Karpas-422 (cell line): ENCODE results near the gene ELFN1. TPM values are rescaled to one million over a fixed set of nuclear protein-coding genes. Genes with fewer than 3 reads are reported as not detected.

Experiments used
- DNase-seq: peaks from one replicate; pipeline ENCODE4 v3.0.0-alpha.2; 2015
- H2AFZ ChIP-seq: fragments of 200-600 bp; sonication (generic); 2 replicates; pipeline ENCODE4 v1.6.1; 2014; ENCODE audit warnings: antibody characterized with exemption, low read length, mixed read lengths
- H3K27ac ChIP-seq: fragments of 200-600 bp; sonication (generic); 2 replicates; pipeline ENCODE4 v1.5.1; 2014; ENCODE audit warnings: mild to moderate bottlenecking, low read length, moderate library complexity
- H3K27me3 ChIP-seq: fragments of 200-600 bp; sonication (generic); 2 replicates; pipeline ENCODE4 v1.6.1; 2014; ENCODE audit warnings: low read length, mixed read lengths
- H3K36me3 ChIP-seq: fragments of 200-600 bp; sonication (generic); 2 replicates; pipeline ENCODE4 v1.6.1; 2014; ENCODE audit warnings: low read length, mixed read lengths; ENCODE audit not compliant: insufficient read depth
- H3K4me1 ChIP-seq: fragments of 200-600 bp; sonication (generic); 2 replicates; pipeline ENCODE4 v1.6.1; 2014; ENCODE audit warnings: mild to moderate bottlenecking, low read length, mixed read lengths
- H3K4me2 ChIP-seq: fragments of 200-600 bp; sonication (generic); 2 replicates; pipeline ENCODE4 v1.6.1; 2014; ENCODE audit warnings: low read length, low read depth, mild to moderate bottlenecking; ENCODE audit not compliant: poor library complexity, severe bottlenecking
- H3K4me3 ChIP-seq: fragments of 200-600 bp; sonication (generic); 2 replicates; pipeline ENCODE4 v1.5.1; 2014; ENCODE audit warnings: mild to moderate bottlenecking, antibody characterized with exemption, low read length, mixed read lengths
- H3K79me2 ChIP-seq: fragments of 200-600 bp; sonication (generic); 2 replicates; pipeline ENCODE4 v1.6.1; 2014; ENCODE audit warnings: mild to moderate bottlenecking, low read length, mixed read lengths
- H3K9ac ChIP-seq: fragments of 200-600 bp; sonication (generic); 2 replicates; pipeline ENCODE4 v1.6.0; 2014; ENCODE audit warnings: low read length
- H3K9me2 ChIP-seq: fragments of 200-600 bp; sonication (generic), shearing (Covaris generic); replicated peaks from 2 replicates; pipeline ENCODE4 v1.6.0; 2014; ENCODE audit warnings: mild to moderate bottlenecking, low read length, moderate library complexity; ENCODE audit not compliant: insufficient read depth
- H3K9me3 ChIP-seq: fragments of 300-700, 200-600 bp; sonication (generic); 2 replicates; pipeline ENCODE4 v1.6.1; 2014; ENCODE audit warnings: low read length, mixed read lengths
- H4K20me1 ChIP-seq: fragments of 200-600 bp; sonication (generic); 2 replicates; pipeline ENCODE4 v1.6.1; 2014; ENCODE audit warnings: mild to moderate bottlenecking, antibody characterized with exemption, low read length, low read depth; ENCODE audit not compliant: insufficient read depth
- total RNA-seq: library from RNA; depleted of rRNA; stranded (reverse); fragments of >200 nt; shearing (Covaris generic); gene quantifications from 2 replicates; pipeline ENCODE4 v1.2.3, GENCODE V29; 2014; ENCODE audit warnings: low replicate concordance

ELFN1 gene
- total RNA-seq, 1 experiment from 2014 or later = not detected

DNA sequence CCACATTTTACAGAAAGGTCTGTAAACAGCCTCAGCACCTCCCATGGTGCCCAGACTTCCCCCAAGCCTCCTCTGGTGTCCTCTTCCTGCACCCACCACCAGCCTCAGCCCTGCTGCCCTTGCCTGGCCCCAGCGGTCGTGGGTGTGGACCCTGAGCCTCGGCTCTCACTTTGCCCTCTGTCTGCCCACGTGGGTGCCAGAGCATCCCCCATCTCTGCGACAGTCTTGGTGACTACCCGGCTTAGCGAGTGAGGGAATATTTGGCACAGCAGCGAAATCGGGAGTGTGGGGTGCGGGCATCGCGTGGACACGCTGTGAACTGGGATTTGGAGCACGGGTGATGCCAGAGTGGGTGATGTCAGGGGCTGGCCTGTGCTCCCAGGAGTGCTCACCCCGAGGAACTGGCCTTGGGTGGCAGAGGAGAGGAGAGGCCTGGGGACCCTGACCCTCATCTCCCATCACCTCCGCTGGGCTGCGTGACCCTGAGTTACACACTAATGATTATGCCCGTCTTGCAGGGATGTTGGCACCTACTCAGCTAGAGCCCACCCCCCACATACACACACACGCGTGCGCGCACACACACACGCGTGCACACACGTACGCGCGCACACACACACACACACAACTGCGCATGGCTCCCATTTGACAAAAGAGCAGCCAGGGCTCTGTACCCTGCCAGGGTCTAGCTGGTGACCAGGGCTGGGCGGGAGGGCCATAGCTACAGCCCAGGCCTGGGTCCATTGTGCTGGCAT, 8.7 kb downstream of the ELFN1 start:
- no peak for DNase-seq
- H3K4me1 ChIP-seq = peaks cover 15% of the 10 kb centered on the region
- no peak overlapping the region for H3K27ac ChIP-seq
- 0 out of 2 replicates have a peak, but pooled peaks cover 8% of the 10 kb centered on the region for H4K20me1 ChIP-seq
- H3K36me3 ChIP-seq = peaks cover 4% of the 10 kb centered on the region
- H2AFZ ChIP-seq = no peak overlapping the region
- H3K9me2 ChIP-seq = no peaks in the 10 kb centered on the region
- H3K4me2 ChIP-seq = no peak overlapping the region
- no peaks in the 10 kb centered on the region for H3K79me2 ChIP-seq
- H3K9ac ChIP-seq = no peak overlapping the region
- no peak overlapping the region for H3K4me3 ChIP-seq
- H3K27me3 ChIP-seq = peaks cover 6% of the 10 kb centered on the region; the same call in 1 of the 2 replicates
- peaks cover 14% of the 10 kb centered on the region for H3K9me3 ChIP-seq

DNA sequence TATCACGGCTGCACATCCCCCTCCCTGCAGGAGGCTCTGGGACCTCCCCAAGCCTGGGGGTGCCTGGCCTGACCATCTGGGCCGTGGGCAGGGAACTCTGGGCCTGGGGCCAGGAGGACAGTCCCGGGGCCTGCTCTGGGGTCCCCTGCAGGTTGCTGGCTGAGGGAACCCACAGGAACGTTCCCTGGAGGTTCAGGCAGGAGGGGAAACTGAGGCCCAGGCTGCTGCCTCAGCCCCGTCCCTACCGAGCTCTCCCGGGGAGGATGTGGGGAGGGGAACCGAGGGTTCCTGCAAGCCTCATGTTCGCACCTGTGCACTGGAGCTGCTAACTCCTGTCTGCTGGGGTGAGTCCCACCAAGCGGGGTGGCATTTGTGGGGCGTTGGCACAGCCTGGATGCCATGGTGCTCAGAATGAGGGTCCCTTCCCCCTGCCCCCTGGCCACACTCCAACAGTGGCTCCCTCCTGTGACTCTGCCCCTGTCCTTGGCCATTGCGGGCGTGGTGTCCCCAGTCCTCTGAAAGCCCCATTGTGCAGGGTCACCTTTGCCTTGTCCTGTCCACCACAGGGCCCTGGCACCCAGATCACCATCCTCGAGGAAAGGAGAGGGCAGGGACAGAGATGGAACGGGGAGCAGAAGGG, 9.4 kb downstream of the ELFN1 start:
- Histone ChIP-seq H3K4me1 (peaks cover 15% of the 10 kb centered on the region), H3K27ac (no peak overlapping the region), H3K9me3 (peaks cover 18% of the 10 kb centered on the region), H3K27me3 (peaks cover 6% of the 10 kb centered on the region; the same call in 1 of the 2 replicates), H3K4me3 (no peak overlapping the region), H3K36me3 (peaks cover 4% of the 10 kb centered on the region), H2AFZ (no peak overlapping the region), H3K9ac (no peak overlapping the region), H3K9me2 (no peaks in the 10 kb centered on the region), H3K4me2 (no peak overlapping the region), H3K79me2 (no peaks in the 10 kb centered on the region), H4K20me1 (0 out of 2 replicates have a peak, but pooled peaks cover 8% of the 10 kb centered on the region)
- no peak for DNase-seq

DNA sequence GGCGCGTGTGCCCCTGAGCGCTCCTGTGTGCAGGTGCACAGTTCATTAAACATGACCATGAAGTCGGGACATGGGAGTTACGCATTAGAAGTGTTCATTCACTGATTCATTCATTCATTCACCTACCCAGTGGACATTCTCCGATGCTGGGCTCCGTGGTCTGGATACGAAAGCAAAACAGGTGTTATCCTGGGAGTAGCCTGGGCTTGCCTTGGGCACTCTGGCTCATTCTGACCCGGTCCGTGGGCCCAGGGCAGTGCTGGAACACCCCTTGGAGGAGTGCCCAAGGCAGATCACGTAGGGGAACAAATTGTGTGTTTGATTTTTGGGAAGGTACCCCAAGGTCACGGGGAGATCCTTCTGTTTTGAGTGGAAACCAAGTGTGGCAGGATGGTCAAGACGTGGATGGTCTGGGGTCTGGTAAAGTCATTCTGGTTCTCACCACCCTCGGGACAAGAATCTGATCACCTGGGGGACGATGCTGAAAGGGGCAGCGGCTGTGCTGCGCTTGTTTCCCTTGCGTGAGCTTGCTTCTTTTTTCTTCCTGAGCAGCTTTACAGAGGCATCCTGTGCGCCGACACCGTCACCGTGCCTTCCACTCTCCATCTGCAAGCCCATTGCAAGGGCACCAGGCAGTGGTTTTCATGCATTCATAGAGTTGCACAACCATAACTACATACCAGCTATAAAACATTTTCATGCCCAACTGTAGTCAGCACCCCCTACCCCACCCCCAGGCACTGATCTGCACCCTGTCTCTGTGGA, 10.1 kb downstream of the ELFN1 start:
- peaks cover 4% of the 10 kb centered on the region for H3K36me3 ChIP-seq
- H3K27ac ChIP-seq = no peak overlapping the region
- peaks cover 6% of the 10 kb centered on the region; the same call in 1 of the 2 replicates for H3K27me3 ChIP-seq
- H4K20me1 ChIP-seq = 0 out of 2 replicates have a peak, but pooled peaks cover 8% of the 10 kb centered on the region
- H3K9ac ChIP-seq = no peak overlapping the region
- H3K4me1 ChIP-seq = peaks cover 15% of the 10 kb centered on the region
- no peaks in the 10 kb centered on the region for H3K9me2 ChIP-seq
- H3K79me2 ChIP-seq = no peaks in the 10 kb centered on the region
- peaks cover 19% of the 10 kb centered on the region for H3K9me3 ChIP-seq
- no peak overlapping the region for H2AFZ ChIP-seq
- no peak overlapping the region for H3K4me3 ChIP-seq
- H3K4me2 ChIP-seq = no peak overlapping the region
- no peak for DNase-seq

DNA sequence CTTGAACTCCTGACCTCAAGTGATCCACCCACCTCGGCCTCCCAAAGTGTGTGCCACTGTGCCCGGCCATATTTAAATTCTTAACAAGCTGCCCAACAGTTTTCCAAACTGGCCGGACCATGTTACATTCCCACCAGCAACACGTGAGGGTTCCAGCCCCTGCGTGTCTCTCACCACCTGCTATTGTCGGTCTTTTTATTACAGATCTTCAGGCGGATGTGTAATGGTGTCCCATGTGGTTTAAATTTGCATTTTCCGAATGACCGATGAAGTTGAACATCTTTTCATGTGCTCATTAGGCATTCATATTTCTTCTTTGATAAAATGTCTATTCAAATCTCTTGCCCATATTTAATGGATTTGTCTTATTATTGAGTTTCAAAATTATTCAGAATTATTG, 11.5 kb downstream of the ELFN1 start:
- DNase-seq = peak; percentile 84
- no peaks in the 10 kb centered on the region for H3K9me2 ChIP-seq
- no peak overlapping the region for H3K9ac ChIP-seq

DNA sequence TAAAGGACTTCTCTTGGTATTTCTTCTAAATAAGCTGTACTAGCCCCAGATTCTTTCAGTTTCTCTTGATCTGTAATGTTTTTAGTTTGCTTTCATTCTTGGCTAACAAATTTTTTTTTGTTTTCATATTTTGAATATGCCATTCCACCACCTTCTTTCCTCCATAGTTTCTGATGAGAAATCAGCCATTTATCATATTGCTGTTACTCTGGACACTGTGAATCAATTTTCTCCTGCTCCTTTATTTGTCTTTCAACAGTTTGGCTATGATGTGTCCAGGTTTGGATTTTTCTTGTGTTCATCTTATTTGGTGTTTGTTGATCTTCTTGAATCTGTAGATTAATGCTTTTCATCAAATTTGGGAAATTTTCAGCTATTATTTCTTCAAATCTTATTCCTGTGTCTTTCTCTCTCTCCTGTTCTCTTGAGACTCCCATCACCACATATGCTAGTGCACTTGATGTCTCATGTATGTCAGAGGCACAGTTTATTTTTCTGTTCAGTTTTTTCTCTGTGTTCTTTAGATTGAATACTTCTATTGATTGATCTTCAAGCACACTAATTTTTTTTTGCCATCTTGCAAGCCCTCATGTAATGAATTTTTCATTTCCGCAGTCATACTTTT, 15.0 kb downstream of the ELFN1 start:
- Histone ChIP-seq H3K36me3 (peaks cover 4% of the 10 kb centered on the region), H3K4me1 (peaks cover 13% of the 10 kb centered on the region), H2AFZ (no peak overlapping the region), H4K20me1 (no peaks in the 10 kb centered on the region), H3K9me2 (no peaks in the 10 kb centered on the region), H3K27ac (no peak overlapping the region), H3K79me2 (no peaks in the 10 kb centered on the region), H3K4me2 (no peak overlapping the region), H3K4me3 (no peak overlapping the region), H3K27me3 (peaks cover 6% of the 10 kb centered on the region; the same call in 1 of the 2 replicates), H3K9ac (no peak overlapping the region), H3K9me3 (peaks cover 21% of the 10 kb centered on the region)
- DNase-seq = no peak

More for the DNA sequence above, 11.5 kb downstream of the ELFN1 start:
- Histone ChIP-seq H2AFZ (no peak overlapping the region), H3K9me3 (peaks cover 21% of the 10 kb centered on the region), H3K27ac (0 out of 2 replicates have a peak overlapping the region, but pooled peaks have one; percentile 42), H3K27me3 (peaks cover 6% of the 10 kb centered on the region; the same call in 1 of the 2 replicates), H3K4me3 (no peak overlapping the region), H3K4me2 (peak overlapping the region; percentile 38), H3K79me2 (no peaks in the 10 kb centered on the region), H4K20me1 (0 out of 2 replicates have a peak, but pooled peaks cover 8% of the 10 kb centered on the region), H3K36me3 (peaks cover 4% of the 10 kb centered on the region), H3K4me1 (peaks cover 15% of the 10 kb centered on the region)

DNA sequence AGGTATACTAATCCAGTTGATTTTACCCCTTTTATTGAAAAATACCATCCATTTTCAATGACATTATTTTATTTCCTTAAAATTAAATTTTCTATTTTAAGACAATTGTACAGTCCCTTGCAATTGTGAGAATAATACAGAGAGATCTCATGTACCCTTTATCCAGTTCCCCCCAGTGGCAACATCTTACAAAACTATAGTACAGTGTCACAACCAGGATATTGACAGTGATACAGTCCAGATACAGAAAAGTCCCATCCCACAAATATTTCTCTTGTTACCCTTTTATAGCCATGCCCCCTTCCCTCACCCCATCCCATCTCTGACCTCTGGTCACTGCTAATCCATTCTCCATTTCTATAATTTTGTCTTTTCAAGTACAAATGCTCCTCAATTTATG, 18.5 kb downstream of the ELFN1 start:
- no peaks in the 10 kb centered on the region for H3K9me2 ChIP-seq
- DNase-seq = no peak
- H3K27ac ChIP-seq = no peak overlapping the region
- no peaks in the 10 kb centered on the region; the same call in 1 of the 2 replicates for H3K27me3 ChIP-seq
- H3K4me1 ChIP-seq = no peaks in the 10 kb centered on the region
- no peak overlapping the region for H2AFZ ChIP-seq
- no peak overlapping the region for H3K4me2 ChIP-seq
- H3K79me2 ChIP-seq = no peaks in the 10 kb centered on the region
- H3K9me3 ChIP-seq = peaks cover 9% of the 10 kb centered on the region; the same call in 1 of the 2 replicates
- H4K20me1 ChIP-seq = no peaks in the 10 kb centered on the region
- no peak overlapping the region for H3K9ac ChIP-seq
- H3K36me3 ChIP-seq = no peaks in the 10 kb centered on the region
- no peak overlapping the region for H3K4me3 ChIP-seq

DNA sequence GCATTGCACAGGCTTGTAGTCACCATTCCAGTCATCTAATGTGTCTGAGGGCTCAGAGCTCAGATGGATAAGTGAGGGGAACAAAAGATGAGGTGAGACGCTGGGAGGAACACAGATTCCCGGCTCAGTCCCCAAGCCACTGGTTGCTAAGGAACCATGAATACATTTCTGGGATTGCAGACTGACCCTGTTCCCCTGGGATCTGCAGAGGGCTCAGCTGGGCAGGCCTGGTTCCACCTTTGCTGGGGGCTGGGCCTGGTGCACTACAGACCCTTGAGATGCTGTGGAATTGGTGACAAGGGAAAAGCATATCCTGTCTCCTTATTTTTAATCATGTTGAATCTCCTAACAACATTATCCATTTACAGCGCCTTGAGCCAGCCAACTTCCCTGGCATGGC, 19.2 kb downstream of the ELFN1 start:
- Histone ChIP-seq H3K4me2 (no peak overlapping the region), H3K27me3 (no peaks in the 10 kb centered on the region; the same call in 1 of the 2 replicates), H3K9me3 (peaks cover 4% of the 10 kb centered on the region; the same call in 1 of the 2 replicates), H2AFZ (no peak overlapping the region), H3K27ac (no peak overlapping the region), H4K20me1 (no peaks in the 10 kb centered on the region), H3K9me2 (no peaks in the 10 kb centered on the region), H3K9ac (no peak overlapping the region), H3K79me2 (no peaks in the 10 kb centered on the region), H3K4me3 (no peak overlapping the region), H3K36me3 (no peaks in the 10 kb centered on the region), H3K4me1 (no peaks in the 10 kb centered on the region)
- DNase-seq = no peak
